HCT116 (cell line): Measurements from ENCODE around the gene CDKL2. TPM values are rescaled to one million over a fixed set of nuclear protein-coding genes. Genes with fewer than 3 reads are reported as not detected.

ENCODE experiments used
- ATAC-seq: fragments of 200-7000 bp; cut with Tn5 transposase; 2 replicates; pipeline ENCODE4 v1.9.1; 2020; ENCODE audit warnings: mild to moderate bottlenecking, moderate library complexity
- BruUV-seq: library from RNA; stranded (reverse); fragments of 400-500 nt; replicated peaks from 2 replicates; lab custom pipeline; 2021; lab: Mats Ljungman, UMichigan
- CTCF ChIA-PET: fragments of 300-600 bp; sonication (Branson Sonifier 250); formaldehyde crosslinking; loops from one replicate; lab custom pipeline; 2021; ENCODE audit warnings: antibody characterized with exemption; lab: Charles Lee
- POLR2A ChIA-PET: fragments of 300-600, 350-600 bp; sonication (Branson Sonifier 250); formaldehyde crosslinking; loops from one replicate; lab custom pipeline; 2021; ENCODE audit warnings: antibody characterized with exemption; lab: Charles Lee
- RAD21 ChIA-PET, 2 experiments: fragments of 300-600 bp; sonication (Branson Sonifier 250); formaldehyde crosslinking; loops; one replicate each; lab custom pipeline; 2023; ENCODE audit warnings: low total read pairs in 2 of 2; ENCODE audit not compliant: uncharacterized antibody in 2 of 2, unreplicated experiment in 2 of 2, low non-redundant PET in 1 of 2; lab: Charles Lee
- DNase-seq: peaks from one replicate; pipeline ENCODE4 v3.0.0-alpha.2; 2010; ENCODE audit warnings: low read depth, low spot score
- H2AFZ ChIP-seq: fragments of 200-600 bp; shearing (Covaris generic), sonication (generic); 2 replicates; pipeline ENCODE4 v1.6.1; 2017; ENCODE audit warnings: low read depth, mixed run types, mixed read lengths, antibody characterized with exemption, low read length; ENCODE audit not compliant: poor library complexity, severe bottlenecking
- H3K27ac ChIP-seq: 2 replicates; pipeline ENCODE4 v1.5.1; 2012; ENCODE audit warnings: low read depth, low read length
- H3K27me3 ChIP-seq: fragments of 200-600 bp; sonication (generic); 2 replicates; pipeline ENCODE4 v1.6.1; 2016; ENCODE audit warnings: mixed run types, low read length, mixed read lengths; ENCODE audit not compliant: insufficient read depth
- H3K36me3 ChIP-seq, 2 experiments: fragments of 200-500 bp in 1 of 2; fragments of 200-600 bp in 1 of 2; sonication (Bioruptor generic) in 1 of 2; sonication (generic) in 1 of 2; 2 replicates each; pipeline versions ENCODE4 v1.5.1 to v1.6.1; 2014 to 2016; ENCODE audit warnings: low read length in 2 of 2, inconsistent platforms in 1 of 2, mixed read lengths in 1 of 2, mixed run types in 1 of 2; ENCODE audit not compliant: insufficient read depth in 2 of 2, control insufficient read depth in 1 of 2
- H3K4me1 ChIP-seq, 2 experiments: fragments of 200-600 bp in 1 of 2; sonication (generic) in 1 of 2; 2 replicates each; pipeline versions ENCODE4 v1.5.1 to v1.6.1; 2012 to 2017; ENCODE audit warnings: low read length in 2 of 2, inconsistent platforms in 1 of 2, mild to moderate bottlenecking in 1 of 2, mixed read lengths in 1 of 2, mixed run types in 1 of 2, moderate library complexity in 1 of 2; ENCODE audit not compliant: insufficient read depth in 2 of 2, control insufficient read depth in 1 of 2
- H3K4me2 ChIP-seq: fragments of 200-600 bp; sonication (generic); 2 replicates; pipeline ENCODE4 v1.6.1; 2017; ENCODE audit warnings: mixed run types, low read length, mixed read lengths
- H3K4me3 ChIP-seq, 2 experiments: fragments of 200-600 bp in 1 of 2; sonication (generic) in 1 of 2; replicated peaks in 1 of 2; 2 replicates each; pipeline ENCODE4 v1.5.1; 2011 to 2016; ENCODE audit warnings: low read length in 2 of 2, control low read depth in 1 of 2, low read depth in 1 of 2, mild to moderate bottlenecking in 1 of 2, mixed read lengths in 1 of 2, mixed run types in 1 of 2
- H3K79me2 ChIP-seq: fragments of 200-600 bp; sonication (generic); 2 replicates; pipeline ENCODE4 v1.6.1; 2017; ENCODE audit warnings: mild to moderate bottlenecking, mixed run types, low read length, moderate library complexity, mixed read lengths; ENCODE audit not compliant: insufficient read depth
- H3K9ac ChIP-seq: fragments of 200-600 bp; sonication (generic); 2 replicates; pipeline ENCODE4 v1.6.1; 2016; ENCODE audit warnings: low read length, mixed read lengths
- H3K9me2 ChIP-seq: fragments of 200-600 bp; sonication (generic), shearing (Covaris generic); 2 replicates; pipeline ENCODE4 v1.6.1; 2017; ENCODE audit warnings: mixed run types, mild to moderate bottlenecking, moderate library complexity; ENCODE audit not compliant: insufficient read depth
- H3K9me3 ChIP-seq, 2 experiments: fragments of 200-500 bp in 1 of 2; fragments of 200-600 bp in 1 of 2; sonication (Bioruptor generic) in 1 of 2; sonication (generic) in 1 of 2; 2 replicates each; pipeline ENCODE4 v1.6.1; 2014 to 2017; ENCODE audit warnings: low read length in 2 of 2, mixed read lengths in 2 of 2, inconsistent platforms in 1 of 2, low read depth in 1 of 2, mild to moderate bottlenecking in 1 of 2, mixed run types in 1 of 2, moderate library complexity in 1 of 2; ENCODE audit not compliant: control insufficient read depth in 1 of 2, insufficient read depth in 1 of 2
- H4K20me1 ChIP-seq: fragments of 200-600 bp; sonication (generic), shearing (Covaris generic); 2 replicates; pipeline ENCODE4 v1.6.1; 2017; ENCODE audit warnings: mixed run types, mild to moderate bottlenecking, moderate library complexity; ENCODE audit not compliant: insufficient read depth
- ELF1 ChIP-seq: IDR thresholded peaks from 2 replicates; pipeline ENCODE4 v1.6.1; 2012; ENCODE audit warnings: low read depth, borderline replicate concordance
- EZH2 ChIP-seq: fragments of 200-600 bp; sonication (generic); IDR thresholded peaks from 2 replicates; pipeline ENCODE4 v1.6.1; 2017; ENCODE audit warnings: antibody characterized with exemption, mixed run types
- EZH2phosphoT487 ChIP-seq: fragments of 200-600 bp; IDR thresholded peaks from 2 replicates; pipeline ENCODE4 v1.6.1; 2018; ENCODE audit warnings: antibody characterized with exemption, borderline replicate concordance
- FOSL1 ChIP-seq: IDR thresholded peaks from 2 replicates; pipeline ENCODE4 v1.6.1; 2012; ENCODE audit warnings: low read depth
- JUND ChIP-seq: IDR thresholded peaks from 2 replicates; pipeline ENCODE4 v1.6.1; 2012
- SP1 ChIP-seq: IDR thresholded peaks from 2 replicates; pipeline ENCODE4 v1.6.1; 2012; ENCODE audit warnings: low read depth
- SRF ChIP-seq: IDR thresholded peaks from 2 replicates; pipeline ENCODE4 v1.6.1; 2012; ENCODE audit warnings: low read depth
- TCF7L2 ChIP-seq: IDR thresholded peaks from 2 replicates; pipeline ENCODE4 v1.7.0; 2011; ENCODE audit warnings: borderline replicate concordance, inconsistent platforms; ENCODE audit not compliant: insufficient read depth, insufficient read length; ENCODE audit errors: extremely low read depth
- ZBTB33 ChIP-seq: IDR thresholded peaks from 2 replicates; pipeline ENCODE4 v1.6.1; 2011; ENCODE audit warnings: mild to moderate bottlenecking, low read length, moderate library complexity; ENCODE audit not compliant: insufficient replicate concordance; ENCODE audit errors: extremely low read depth
- ZNF274 ChIP-seq: fragments of 200-500 bp; sonication (Bioruptor generic); IDR thresholded peaks from 2 replicates; pipeline ENCODE4 v1.6.1; 2014; ENCODE audit warnings: mild to moderate bottlenecking, low read depth, low read length, inconsistent platforms
- intact Hi-C: fragments of 100-400 bp; cut with micrococcal nuclease; formaldehyde crosslinking; loops from 2 replicates; pipeline ENCODE4 v1.10.0; 2022
- total RNA-seq: library from RNA; stranded (reverse); gene quantifications from one replicate; pipeline ENCODE4 v1.2.1, GENCODE V29; 2021; ENCODE audit not compliant: unreplicated experiment

Gene CDKL2
- total RNA-seq, 1 experiment from 2014 or later, result 1.2 TPM

GRCh38 chr4:75634281-75634680 is 4.0 kb upstream of the CDKL2 start:
- H3K9ac ChIP-seq, result no peak overlapping the region
- ChIA-PET POLR2A (no interaction called here), RAD21 (no interaction called here)
- H3K79me2 ChIP-seq, result no peaks in the 10 kb centered on the region
- H3K27me3 ChIP-seq, result no peaks in the 10 kb centered on the region
- no peaks in the 10 kb centered on the region for H3K36me3 ChIP-seq
- H2AFZ ChIP-seq, result no peak overlapping the region
- peaks cover 8 to 16% of the 10 kb centered on the region in 2 experiments; a peak in 3 of 4 replicates for H3K4me1 ChIP-seq
- no peaks in the 10 kb centered on the region for H4K20me1 ChIP-seq
- DNase-seq (no peak), ATAC-seq (no peak)
- H3K4me2 ChIP-seq, result no peak overlapping the region
- no peaks in the 10 kb centered on the region for H3K9me3 ChIP-seq
- no peak overlapping the region for H3K4me3 ChIP-seq
- H3K27ac ChIP-seq, result no peak overlapping the region
- no peaks in the 10 kb centered on the region for H3K9me2 ChIP-seq
- intact Hi-C loops, result no loop called here
- no TSS peak for BruUV-seq
- no peak for TF ChIP-seq ZNF274
- TF ChIP-seq TCF7L2, result no peak
- TF ChIP-seq EZH2, result no peak
- TF ChIP-seq, all 23 proteins: peak for 0
- CTCF ChIA-PET, result no interaction called here

GRCh38 chr4:75633846-75634245 is 3.5 kb upstream of the CDKL2 start:
- Histone ChIP-seq H3K9me3 (no peaks in the 10 kb centered on the region), H3K9me2 (no peaks in the 10 kb centered on the region), H2AFZ (no peak overlapping the region), H3K36me3 (no peaks in the 10 kb centered on the region), H3K4me3 (no peak overlapping the region), H4K20me1 (no peaks in the 10 kb centered on the region), H3K9ac (no peak overlapping the region), H3K79me2 (no peaks in the 10 kb centered on the region), H3K4me2 (no peak overlapping the region), H3K27me3 (no peaks in the 10 kb centered on the region), H3K4me1 (peaks cover 8 to 16% of the 10 kb centered on the region in 2 experiments; a peak in 3 of 4 replicates), H3K27ac (no peak overlapping the region)
- DNase-seq, result no peak
- intact Hi-C loops, result no loop called here
- ATAC-seq, result no peak
- CTCF ChIA-PET, result no interaction called here
- POLR2A ChIA-PET, result no interaction called here
- RAD21 ChIA-PET, result no interaction called here
- TF ChIP-seq SRF, result no peak
- no peak for TF ChIP-seq FOSL1
- TF ChIP-seq ELF1, result no peak
- TF ChIP-seq JUND, result no peak
- TF ChIP-seq TCF7L2, result no peak
- TF ChIP-seq EZH2phosphoT487, result no peak
- TF ChIP-seq SP1, result no peak
- no peak for TF ChIP-seq ZBTB33
- BruUV-seq, result no TSS peak
